Endodermal cell (in vitro differentiated cells): ENCODE data around the gene BPI. TPM values are rescaled to one million over a fixed set of nuclear protein-coding genes. Genes with fewer than 3 reads are reported as not detected.
"Not testable (repeated sequence)": the region's sequence is repeated elsewhere in the genome, so short reads cannot be mapped to it uniquely, and the experiment has no call there.

ENCODE experiments used
- DNase-seq: peaks from one replicate; pipeline ENCODE4 v3.0.0-alpha.2; 2017
- H3K27ac ChIP-seq: 2 replicates; pipeline ENCODE4 v1.5.1; 2013; ENCODE audit warnings: mild to moderate bottlenecking, low read depth, low read length, moderate library complexity
- H3K27me3 ChIP-seq: 2 replicates; pipeline ENCODE4 v1.6.1; 2013; ENCODE audit warnings: mild to moderate bottlenecking, low read length, moderate library complexity; ENCODE audit not compliant: insufficient read depth, control insufficient read depth, poor library complexity, severe bottlenecking
- H3K36me3 ChIP-seq: 2 replicates; pipeline ENCODE4 v1.7.0; 2013; ENCODE audit warnings: mild to moderate bottlenecking, low read length, moderate library complexity; ENCODE audit not compliant: control insufficient read depth, insufficient read depth
- H3K4me1 ChIP-seq: one replicate; pipeline ENCODE4 v1.7.0; 2013; ENCODE audit warnings: low read length; ENCODE audit not compliant: control insufficient read depth, insufficient read depth
- H3K4me3 ChIP-seq: 2 replicates; pipeline ENCODE4 v1.5.1; 2013; ENCODE audit warnings: mild to moderate bottlenecking, low read length, moderate library complexity
- H3K9ac ChIP-seq: 2 replicates; pipeline ENCODE4 v1.6.1; 2013; ENCODE audit warnings: mild to moderate bottlenecking, low read length, moderate library complexity; ENCODE audit not compliant: poor library complexity, severe bottlenecking; ENCODE audit errors: extremely low read depth
- H3K9me3 ChIP-seq: 2 replicates; pipeline ENCODE4 v1.6.1; 2013; ENCODE audit warnings: mild to moderate bottlenecking, low read length, moderate library complexity; ENCODE audit not compliant: control insufficient read depth
- H3K27ac Mint-ChIP-seq: 2 replicates; pipeline ENCODE4 v1.8.0; 2020; ENCODE audit warnings: mixed read lengths
- H3K27me3 Mint-ChIP-seq: 2 replicates; pipeline ENCODE4 v1.8.0; 2021; ENCODE audit warnings: mild to moderate bottlenecking, mixed read lengths; ENCODE audit not compliant: insufficient read depth
- H3K36me3 Mint-ChIP-seq: 2 replicates; pipeline ENCODE4 v1.8.0; 2020; ENCODE audit warnings: low read depth, mixed read lengths
- H3K4me1 Mint-ChIP-seq: 2 replicates; pipeline ENCODE4 v1.8.0; 2020; ENCODE audit warnings: mixed read lengths
- H3K4me3 Mint-ChIP-seq: 2 replicates; pipeline ENCODE4 v1.8.0; 2020; ENCODE audit warnings: mild to moderate bottlenecking, moderate library complexity, mixed read lengths
- H3K9me3 Mint-ChIP-seq: 2 replicates; pipeline ENCODE4 v1.8.0; 2020; ENCODE audit warnings: mild to moderate bottlenecking, mixed read lengths
- WGBS, 2 experiments: methylation state at CpG; one replicate each; pipeline versions ENCODE4 v1.1.5 to v1.1.7; 2013; ENCODE audit warnings: missing lambda C conversion rate in 2 of 2, mixed read lengths in 1 of 2; ENCODE audit not compliant: insufficient coverage in 1 of 2, insufficient read length in 1 of 2; 5-methylcytosine and 5-hydroxymethylcytosine counted together
- total RNA-seq, 2 donors: library from RNA; stranded (reverse); fragmentation: NEBNext Ultra II Directional in 1 of 2; extraction: Animal tissue kit (Norgen Biotek cat#: 25700) in 1 of 2; gene quantifications; 2 replicates in 1 of 2; 3 replicates in 1 of 2; pipeline ENCODE4 v1.2.1, GENCODE V29; 2021
- TF ChIP-seq, protein P1 (sequence below): fragments of 200-600 bp; sonication (generic); conservative IDR thresholded peaks from 2 replicates; pipeline ENCODE4 v1.5.0; 2021; ENCODE audit warnings: antibody characterized with exemption, mild to moderate bottlenecking

BPI gene
- total RNA-seq, 2 donors from 2014 or later: not detected

DNA sequence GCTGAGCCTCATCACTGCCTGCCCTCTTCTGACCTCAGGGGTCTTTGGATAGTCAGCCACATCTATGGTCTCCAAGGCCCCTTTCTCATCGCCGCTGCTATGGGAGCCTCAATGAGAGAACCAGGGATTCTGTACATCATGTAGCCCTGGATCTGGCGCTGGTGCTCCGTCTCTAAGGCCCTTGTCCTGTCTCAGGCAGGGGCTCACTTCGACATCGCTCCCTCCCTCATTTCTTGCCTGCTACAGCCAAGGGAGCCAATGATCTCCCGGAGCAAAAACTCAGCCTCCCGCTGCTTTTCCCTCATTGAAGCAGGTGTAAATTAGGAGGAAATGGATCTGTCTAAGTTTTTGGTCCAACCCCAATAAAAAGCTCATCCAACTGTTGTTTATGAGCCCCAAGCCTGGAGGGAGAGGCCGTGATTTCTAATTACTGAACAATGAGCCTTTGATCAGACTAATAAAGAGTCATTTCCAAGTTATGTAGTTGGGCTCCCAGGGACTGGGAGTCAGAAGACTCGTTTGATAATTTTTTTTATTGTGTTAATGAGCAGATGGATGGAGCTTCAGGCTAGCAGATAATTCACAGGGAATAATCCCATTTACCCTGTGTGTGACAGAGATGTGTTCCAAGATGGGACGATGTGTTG, 73.2 kb downstream of the BPI start:
- Histone ChIP-seq H3K27ac (no peak overlapping the region), H3K4me3 (no peak overlapping the region), H3K9ac (no peak overlapping the region), H3K27me3 (no peaks in the 10 kb centered on the region), H3K36me3 (no peaks in the 10 kb centered on the region), H3K9me3 (no peaks in the 10 kb centered on the region), H3K4me1 (no peaks in the 10 kb centered on the region)
- Mint-ChIP-seq H3K27ac (no peak overlapping the region), H3K4me3 (no peak overlapping the region), H3K36me3 (no peaks in the 10 kb centered on the region), H3K4me1 (peaks cover 4% of the 10 kb centered on the region), H3K27me3 (peaks cover 4% of the 10 kb centered on the region), H3K9me3 (peaks cover 15% of the 10 kb centered on the region)
- TF ChIP-seq, protein P1, sequence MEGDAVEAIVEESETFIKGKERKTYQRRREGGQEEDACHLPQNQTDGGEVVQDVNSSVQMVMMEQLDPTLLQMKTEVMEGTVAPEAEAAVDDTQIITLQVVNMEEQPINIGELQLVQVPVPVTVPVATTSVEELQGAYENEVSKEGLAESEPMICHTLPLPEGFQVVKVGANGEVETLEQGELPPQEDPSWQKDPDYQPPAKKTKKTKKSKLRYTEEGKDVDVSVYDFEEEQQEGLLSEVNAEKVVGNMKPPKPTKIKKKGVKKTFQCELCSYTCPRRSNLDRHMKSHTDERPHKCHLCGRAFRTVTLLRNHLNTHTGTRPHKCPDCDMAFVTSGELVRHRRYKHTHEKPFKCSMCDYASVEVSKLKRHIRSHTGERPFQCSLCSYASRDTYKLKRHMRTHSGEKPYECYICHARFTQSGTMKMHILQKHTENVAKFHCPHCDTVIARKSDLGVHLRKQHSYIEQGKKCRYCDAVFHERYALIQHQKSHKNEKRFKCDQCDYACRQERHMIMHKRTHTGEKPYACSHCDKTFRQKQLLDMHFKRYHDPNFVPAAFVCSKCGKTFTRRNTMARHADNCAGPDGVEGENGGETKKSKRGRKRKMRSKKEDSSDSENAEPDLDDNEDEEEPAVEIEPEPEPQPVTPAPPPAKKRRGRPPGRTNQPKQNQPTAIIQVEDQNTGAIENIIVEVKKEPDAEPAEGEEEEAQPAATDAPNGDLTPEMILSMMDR: no peak
- 85 to 93% methylated on average over 4 to 11 of the region's 11 CpGs for WGBS, 2 experiments
- no peak for DNase-seq

DNA sequence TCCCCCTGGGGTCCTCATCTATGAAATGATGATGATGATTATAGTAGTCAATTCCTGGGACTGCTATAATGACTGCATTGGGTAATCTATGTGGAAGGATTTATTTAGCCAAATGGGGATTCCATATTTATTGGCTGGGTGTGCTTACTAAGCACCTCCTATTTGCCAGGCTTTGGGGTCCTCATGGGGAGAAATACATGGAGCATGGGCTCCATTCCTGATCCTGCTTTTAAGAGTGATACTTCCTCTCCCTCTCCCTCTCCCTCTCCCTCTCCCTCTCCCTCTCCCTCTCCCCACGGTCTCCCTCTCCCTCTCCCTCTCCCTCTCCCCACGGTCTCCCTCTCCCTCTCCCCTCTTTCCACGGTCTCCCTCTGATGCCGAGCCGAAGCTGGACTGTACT, 73.9 kb downstream of the BPI start:
- not testable (repeated sequence) for H3K4me1 ChIP-seq, H3K9ac ChIP-seq, H3K36me3 Mint-ChIP-seq, H3K4me3 Mint-ChIP-seq, H3K9me3 ChIP-seq, H3K4me3 ChIP-seq, H3K27me3 Mint-ChIP-seq, H3K27ac ChIP-seq, H3K4me1 Mint-ChIP-seq, H3K27me3 ChIP-seq, DNase-seq, H3K27ac Mint-ChIP-seq, H3K36me3 ChIP-seq
- no CpG with 5 or more reads among the region's 5 CpGs for WGBS, 2 experiments
- H3K9me3 Mint-ChIP-seq: peaks cover 15% of the 10 kb centered on the region

DNA sequence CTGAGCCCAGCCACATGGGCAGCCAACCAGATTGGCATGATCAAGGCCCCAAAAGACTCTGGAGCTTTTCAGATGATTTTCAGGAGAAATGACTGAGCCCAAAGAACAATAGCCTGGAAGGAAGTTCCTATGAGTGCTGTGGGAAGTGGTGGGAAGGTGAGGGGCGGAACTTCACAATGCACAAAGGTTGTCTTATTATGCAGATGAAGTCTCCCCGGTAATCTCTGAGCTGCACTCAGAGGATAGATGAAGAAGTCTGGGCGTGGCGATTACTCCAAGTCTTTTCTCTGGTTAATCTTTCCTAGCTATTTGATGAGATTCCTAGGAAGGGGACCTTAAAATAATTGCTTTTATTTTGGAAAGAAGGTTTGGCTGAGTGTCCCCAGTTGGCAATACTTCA, 79.2 kb downstream of the BPI start:
- peak overlapping the region; percentile 47 for H3K4me3 ChIP-seq
- no peaks in the 10 kb centered on the region for H3K27me3 ChIP-seq
- DNase-seq: no peak
- H3K27me3 Mint-ChIP-seq: peaks cover 3% of the 10 kb centered on the region
- no peak overlapping the region for H3K27ac ChIP-seq
- TF ChIP-seq, protein P1: no peak
- peaks cover 9% of the 10 kb centered on the region for H3K9me3 ChIP-seq
- no peak overlapping the region for H3K27ac Mint-ChIP-seq
- peaks cover 6% of the 10 kb centered on the region for H3K4me1 Mint-ChIP-seq
- H3K4me3 Mint-ChIP-seq: no peak overlapping the region
- no peak overlapping the region for H3K9ac ChIP-seq
- H3K4me1 ChIP-seq: no peaks in the 10 kb centered on the region
- no peaks in the 10 kb centered on the region for H3K36me3 Mint-ChIP-seq
- H3K36me3 ChIP-seq: no peaks in the 10 kb centered on the region
- 76 to 81% methylated on average over 4 of the region's 4 CpGs for WGBS, 2 experiments
- H3K9me3 Mint-ChIP-seq: peaks cover 12% of the 10 kb centered on the region

DNA sequence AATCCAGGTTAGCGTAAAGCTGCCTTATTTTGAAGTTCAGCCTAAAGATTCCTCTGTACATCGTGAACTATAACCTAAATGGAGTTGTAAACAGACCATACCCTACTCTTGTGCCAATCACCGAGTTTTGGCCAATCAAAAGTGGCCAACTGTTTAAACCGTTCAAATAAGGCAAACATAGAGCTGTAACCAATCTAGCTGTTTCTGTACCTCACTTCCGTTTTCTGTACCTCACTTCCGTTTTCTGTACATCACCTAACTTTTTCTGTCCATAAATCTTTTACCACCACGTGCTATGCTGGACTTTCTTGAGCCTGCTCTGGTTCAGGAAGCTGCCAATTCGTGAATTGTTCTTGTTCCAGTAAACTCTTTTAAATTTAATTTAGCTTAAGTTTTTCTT, 82.0 kb downstream of the BPI start:
- H3K27ac ChIP-seq: no peak overlapping the region
- no peak overlapping the region for H3K27ac Mint-ChIP-seq
- 93 to 97% methylated on average over 8 of the region's 8 CpGs for WGBS, 2 experiments
- H3K36me3 Mint-ChIP-seq: no peaks in the 10 kb centered on the region
- DNase-seq: no peak
- H3K4me1 Mint-ChIP-seq: peaks cover 6% of the 10 kb centered on the region
- H3K9ac ChIP-seq: no peak overlapping the region
- H3K4me3 Mint-ChIP-seq: no peak overlapping the region
- H3K9me3 ChIP-seq: peaks cover 13% of the 10 kb centered on the region
- no peaks in the 10 kb centered on the region for H3K9me3 Mint-ChIP-seq
- no peaks in the 10 kb centered on the region for H3K36me3 ChIP-seq
- H3K27me3 Mint-ChIP-seq: peaks cover 3% of the 10 kb centered on the region
- TF ChIP-seq, protein P1: no peak
- H3K4me1 ChIP-seq: no peaks in the 10 kb centered on the region
- H3K27me3 ChIP-seq: no peaks in the 10 kb centered on the region
- H3K4me3 ChIP-seq: no peak overlapping the region
